GM18951 (cell line): Measurements from ENCODE around the gene PHLDB3.

ENCODE experiments used
- POLR2A ChIP-seq: IDR thresholded peaks from 4 replicates; pipeline ENCODE4 v1.6.1; 2011; ENCODE audit warnings: mild to moderate bottlenecking; ENCODE audit not compliant: insufficient read length, insufficient read depth; ENCODE audit errors: extremely low read depth
- in situ Hi-C: fragments of 300-500 bp; cut with MboI; formaldehyde crosslinking; loops from one replicate; pipeline ENCODE4 v1.12.0; 2022; ENCODE audit warnings: low sequenced_read_pairs, mixed read lengths, inconsistent platforms; ENCODE audit not compliant: unreplicated experiment

Gene PHLDB3

GRCh38 chr19:43502419-43502976, 2.0 kb downstream of the PHLDB3 start:
- in situ Hi-C loops, result no loop called here
- no peak for TF ChIP-seq POLR2A

- in situ Hi-C loops, result no loop called here
- TF ChIP-seq POLR2A, result no peak
Measured at GRCh38 chr19:43501661-43502418, 2.7 kb downstream of the PHLDB3 start.

GRCh38 chr19:43499042-43499441, 5.5 kb downstream of the PHLDB3 start:
- no peak for TF ChIP-seq POLR2A
- in situ Hi-C loops, result no loop called here

GRCh38 chr19:43498233-43498842, 6.2 kb downstream of the PHLDB3 start:
- in situ Hi-C loops, result no loop called here
- no peak for TF ChIP-seq POLR2A

- in situ Hi-C loops, result no loop called here
- TF ChIP-seq POLR2A, result no peak
Measured at GRCh38 chr19:43496960-43497359, 7.6 kb downstream of the PHLDB3 start.

GRCh38 chr19:43495082-43495481, 9.5 kb downstream of the PHLDB3 start:
- TF ChIP-seq POLR2A, result no peak
- in situ Hi-C loops, result no loop called here

GRCh38 chr19:43490759-43491158, 13.8 kb downstream of the PHLDB3 start:
- in situ Hi-C loops, result no loop called here
- no peak for TF ChIP-seq POLR2A

- in situ Hi-C loops, result no loop called here
- no peak for TF ChIP-seq POLR2A
Measured at GRCh38 chr19:43489979-43490599, 14.5 kb downstream of the PHLDB3 start.

- TF ChIP-seq POLR2A, result no peak
- in situ Hi-C loops, result no loop called here
Measured at GRCh38 chr19:43489310-43489709, 15.2 kb downstream of the PHLDB3 start.

GRCh38 chr19:43488179-43488578, 16.4 kb downstream of the PHLDB3 start:
- no peak for TF ChIP-seq POLR2A
- in situ Hi-C loops, result no loop called here

GRCh38 chr19:43486412-43486811, 18.1 kb downstream of the PHLDB3 start:
- TF ChIP-seq POLR2A, result no peak

GRCh38 chr19:43485951-43486350, 18.6 kb downstream of the PHLDB3 start:
- in situ Hi-C loops, result no loop called here
- no peak for TF ChIP-seq POLR2A

More at GRCh38 chr19:43486412-43486811, 18.1 kb downstream of the PHLDB3 start:
- in situ Hi-C loops, result no loop called here

GRCh38 chr19:43483281-43483680, 21.3 kb downstream of the PHLDB3 start:
- in situ Hi-C loops, result no loop called here
- TF ChIP-seq POLR2A, result no peak

- no peak for TF ChIP-seq POLR2A
- in situ Hi-C loops, result no loop called here
Measured at GRCh38 chr19:43482193-43482592, 22.4 kb downstream of the PHLDB3 start.

- in situ Hi-C loops, result no loop called here
Measured at GRCh38 chr19:43481701-43482100, 22.8 kb downstream of the PHLDB3 start.

More at GRCh38 chr19:43481701-43482100, 22.8 kb downstream of the PHLDB3 start:
- TF ChIP-seq POLR2A, result no peak
